ENCODE results near the gene TRAPPC6A. TPM values are rescaled to one million over a fixed set of nuclear protein-coding genes. Genes with fewer than 3 reads are reported as not detected.

The TRAPPC6A gene
- total RNA-seq, 1 experiment from 2014 or later, result 59.9 TPM

GRCh38 chr19:45175515-45176345, 2.3 kb downstream of the TRAPPC6A start:
- Histone ChIP-seq H3K9ac (ENCODE audit: extremely low read depth, insufficient read length, low read length) (no peak overlapping the region), H2BK5ac (ENCODE audit: insufficient read length, low read length) (no peak overlapping the region), H2BK15ac (ENCODE audit: low read depth, low read length) (no peak overlapping the region), H3K23ac (ENCODE audit: insufficient read length, low read depth, low read length) (no peak overlapping the region), H3K79me2 (ENCODE audit: insufficient read depth, low read length) (no peaks in the 10 kb centered on the region; the same call in 1 of the 2 replicates), H2BK120ac (ENCODE audit: low read depth, low read length, poor library complexity, severe bottlenecking) (no peak overlapping the region), H3T11ph (ENCODE audit: low read length) (no peak overlapping the region), H3K18ac (ENCODE audit: insufficient read length, low read depth, low read length) (no peak overlapping the region), H2BK20ac (ENCODE audit: low read depth, low read length, poor library complexity, severe bottlenecking) (no peak overlapping the region), H2BK12ac (ENCODE audit: insufficient read length, low read depth, low read length) (no peak overlapping the region), H4K5ac (ENCODE audit: insufficient read length, low read depth, low read length) (no peak overlapping the region), H3K4me2 (ENCODE audit: insufficient read depth, insufficient read length, low read length) (no peak overlapping the region), H3K14ac (ENCODE audit: insufficient read depth, low read length) (no peak overlapping the region), H2AK5ac (ENCODE audit: insufficient read length, low read length) (no peak overlapping the region), H3K4ac (ENCODE audit: low read depth, low read length) (no peak overlapping the region), H4K20me1 (ENCODE audit: control insufficient read depth, insufficient read depth, insufficient read length) (no peaks in the 10 kb centered on the region), H4K8ac (replicated peaks; ENCODE audit: insufficient read length, low read depth, low read length) (no peak overlapping the region), H3K9me3 (ENCODE audit: control insufficient read depth, low read depth, low read length) (no peaks in the 10 kb centered on the region), H3K4me1 (ENCODE audit: insufficient read depth, low read length) (no peaks in the 10 kb centered on the region), H4K91ac (ENCODE audit: insufficient read length, low read depth, low read length) (no peak overlapping the region), H3K79me1 (ENCODE audit: insufficient read depth, low read depth, low read length, poor library complexity, severe bottlenecking) (no peaks in the 10 kb centered on the region), H3K27me3 (ENCODE audit: insufficient read depth, low read length) (no peaks in the 10 kb centered on the region), H3K27ac (ENCODE audit: insufficient read length, low read depth, low read length) (no peak overlapping the region), H3K56ac (ENCODE audit: insufficient read length, low read depth, low read length) (no peak overlapping the region), H3K23me2 (ENCODE audit: insufficient read length, low read depth, low read length, poor library complexity, severe bottlenecking) (peaks cover 13% of the 10 kb centered on the region), H2AFZ (ENCODE audit: low read length) (no peak overlapping the region)
- Mint-ChIP-seq H3K27me3 (ENCODE audit: low read depth) (peaks cover 2% of the 10 kb centered on the region; the same call in 1 of the 2 replicates), H3K4me3 (peak overlapping the region; percentile 16 to 20; a peak in 3 of 5 replicates), H3K4me1 (peaks cover 0 to 6% of the 10 kb centered on the region in 2 experiments; a peak in 2 of 4 replicates), H3K36me3 (ENCODE audit: insufficient read depth in 1 of 3, low read depth in 3 of 3) (no peaks in the 10 kb centered on the region; a peak in 1 of 7 replicates), H3K27ac (peak overlapping the region in 1 of 3 experiments; percentile 45; a peak in 2 of 7 replicates), H3K9me3 (no peaks in the 10 kb centered on the region)
- WGBS (ENCODE audit: extremely low coverage, insufficient read length, low lambda C conversion rate), result no CpG with 5 or more reads among the region's 10 CpGs
- no peak for DNase-seq
- no peak for TF ChIP-seq CTCF (conservative IDR thresholded peaks at IDR 0.05)

Measured in H9 (cell line).